ENCODE data around the gene ZNF382. TPM values are rescaled to one million over a fixed set of nuclear protein-coding genes. Genes with fewer than 3 reads are reported as not detected.
"Not testable (repeated sequence)": the region's sequence is repeated elsewhere in the genome, so short reads cannot be mapped to it uniquely, and the experiment has no call there.

The ZNF382 gene
- total RNA-seq: 1 to 10 TPM; 3.0 to 3.9 TPM

- H3K27ac Mint-ChIP-seq: peak within 1 kb of the TSS; percentile 60 to 68
- H3K4me1 Mint-ChIP-seq (ENCODE audit: low read depth in 2 of 2): peaks cover 22 to 27% of the 10 kb centered on the region in 2 donors
- peak within 1 kb of the TSS; percentile 84 for H3K4me3 Mint-ChIP-seq
- H3K36me3 Mint-ChIP-seq: peaks cover 37% of the 10 kb centered on the region
- no peaks in the 10 kb centered on the region for H3K27me3 Mint-ChIP-seq
- DNase-seq (ENCODE audit: low spot score) (peak; percentile 75), ATAC-seq (peak; percentile 88 to 89)
- peaks cover 9% of the 10 kb centered on the region for H3K9me3 Mint-ChIP-seq
These were observed at the start of gene ZNF382 for GRCh38 chr19:36605101-36605876. ZNF382 (plus strand) TSS chr19:36605313; CDS start chr19:36609915, 4,602 bp downstream.

- Mint-ChIP-seq H3K36me3 (peaks cover 68% of the 10 kb centered on the region), H3K4me1 (ENCODE audit: low read depth in 2 of 2) (peaks cover 0 to 14% of the 10 kb centered on the region in 2 donors), H3K27ac (no peak overlapping the region), H3K9me3 (peaks cover 10% of the 10 kb centered on the region), H3K27me3 (no peaks in the 10 kb centered on the region), H3K4me3 (no peak overlapping the region)
- DNase-seq (ENCODE audit: low spot score) (no peak), ATAC-seq (no peak)
These were observed 40.7 kb upstream of the ZNF382 start for GRCh38 chr19:36564391-36564790.

- H3K27me3 Mint-ChIP-seq: no peaks in the 10 kb centered on the region
- ATAC-seq: no peak
- H3K4me1 Mint-ChIP-seq (ENCODE audit: low read depth in 2 of 2): peaks cover 30 to 35% of the 10 kb centered on the region in 2 donors
- peaks cover 63% of the 10 kb centered on the region for H3K36me3 Mint-ChIP-seq
- peak overlapping the region; percentile 100 for H3K4me3 Mint-ChIP-seq
- peaks cover 4% of the 10 kb centered on the region for H3K9me3 Mint-ChIP-seq
- peak overlapping the region; percentile 91 to 99 for H3K27ac Mint-ChIP-seq
- no peak for DNase-seq (ENCODE audit: low spot score)
These were observed 32.5 kb upstream of the ZNF382 start for GRCh38 chr19:36572593-36573019.

- peak; percentile 97 to 98 for ATAC-seq
- Mint-ChIP-seq H3K4me1 (ENCODE audit: low read depth in 2 of 2) (peaks cover 26 to 35% of the 10 kb centered on the region in 2 donors), H3K36me3 (peaks cover 58% of the 10 kb centered on the region)
These were observed 31.9 kb upstream of the ZNF382 start, which contains the start of gene ZNF529 for GRCh38 chr19:36573020-36573894. ZNF529 (minus strand) TSS chr19:36573292; CDS start chr19:36572346, 946 bp downstream.

GRCh38 chr19:36573895-36574720 is 31.0 kb upstream of the ZNF382 start:
- Mint-ChIP-seq H3K27ac (peak overlapping the region; percentile 91 to 99), H3K36me3 (peaks cover 55% of the 10 kb centered on the region), H3K4me3 (peak overlapping the region; percentile 100), H3K9me3 (peaks cover 4% of the 10 kb centered on the region), H3K27me3 (no peaks in the 10 kb centered on the region), H3K4me1 (ENCODE audit: low read depth in 2 of 2) (peaks cover 26 to 35% of the 10 kb centered on the region in 2 donors)
- ATAC-seq: no peak
- no peak for DNase-seq (ENCODE audit: low spot score)

More at GRCh38 chr19:36573020-36573894, 31.9 kb upstream of the ZNF382 start, which contains the start of gene ZNF529:
- Mint-ChIP-seq H3K27ac (peak within 1 kb of the TSS; percentile 91 to 99), H3K9me3 (peaks cover 4% of the 10 kb centered on the region), H3K27me3 (no peaks in the 10 kb centered on the region), H3K4me3 (peak within 1 kb of the TSS; percentile 100)
- DNase-seq (ENCODE audit: low spot score): peak; percentile 90

- no peak for DNase-seq (ENCODE audit: low spot score)
- peak overlapping the region in 1 of 2 donors; percentile 99 for H3K27ac Mint-ChIP-seq
- H3K9me3 Mint-ChIP-seq: peaks cover 4% of the 10 kb centered on the region
- peak overlapping the region; percentile 100 for H3K4me3 Mint-ChIP-seq
- peaks cover 26 to 35% of the 10 kb centered on the region in 2 donors for H3K4me1 Mint-ChIP-seq (ENCODE audit: low read depth in 2 of 2)
- no peak for ATAC-seq
- H3K36me3 Mint-ChIP-seq: peaks cover 56% of the 10 kb centered on the region
- no peaks in the 10 kb centered on the region for H3K27me3 Mint-ChIP-seq
These were observed 30.4 kb upstream of the ZNF382 start for GRCh38 chr19:36574741-36575140.

GRCh38 chr19:36577271-36577996 is 27.7 kb upstream of the ZNF382 start:
- ATAC-seq (no peak), DNase-seq (ENCODE audit: low spot score) (no peak)
- Mint-ChIP-seq H3K27ac (no peak overlapping the region), H3K4me3 (no peak overlapping the region), H3K4me1 (ENCODE audit: low read depth in 2 of 2) (peaks cover 20 to 26% of the 10 kb centered on the region in 2 donors), H3K9me3 (peaks cover 8% of the 10 kb centered on the region), H3K27me3 (no peaks in the 10 kb centered on the region), H3K36me3 (peaks cover 64% of the 10 kb centered on the region)

GRCh38 chr19:36579255-36579654 is 25.9 kb upstream of the ZNF382 start:
- peaks cover 60% of the 10 kb centered on the region for H3K36me3 Mint-ChIP-seq
- H3K27ac Mint-ChIP-seq: no peak overlapping the region
- no peak overlapping the region for H3K4me3 Mint-ChIP-seq
- ATAC-seq: no peak
- H3K9me3 Mint-ChIP-seq: peaks cover 14% of the 10 kb centered on the region
- no peak for DNase-seq (ENCODE audit: low spot score)
- peaks cover 11 to 15% of the 10 kb centered on the region in 2 donors for H3K4me1 Mint-ChIP-seq (ENCODE audit: low read depth in 2 of 2)
- H3K27me3 Mint-ChIP-seq: no peaks in the 10 kb centered on the region

GRCh38 chr19:36602681-36603080 is 2.4 kb upstream of the ZNF382 start:
- H3K4me3 Mint-ChIP-seq; H3K27me3 Mint-ChIP-seq; H3K9me3 Mint-ChIP-seq; ATAC-seq; DNase-seq (ENCODE audit: low spot score); H3K27ac Mint-ChIP-seq: not testable (repeated sequence)
- peaks cover 23% of the 10 kb centered on the region for H3K36me3 Mint-ChIP-seq
- H3K4me1 Mint-ChIP-seq (ENCODE audit: low read depth in 2 of 2): peaks cover 22 to 27% of the 10 kb centered on the region in 2 donors

GRCh38 chr19:36604656-36605100 is 435 bp upstream of the ZNF382 start:
- peak; percentile 91 to 92 for ATAC-seq
- Mint-ChIP-seq H3K4me1 (ENCODE audit: low read depth in 2 of 2) (peaks cover 22 to 27% of the 10 kb centered on the region in 2 donors), H3K9me3 (peaks cover 9% of the 10 kb centered on the region), H3K27ac (peak overlapping the region; percentile 60 to 68), H3K27me3 (no peaks in the 10 kb centered on the region), H3K4me3 (peak overlapping the region; percentile 84), H3K36me3 (peaks cover 37% of the 10 kb centered on the region)
- DNase-seq (ENCODE audit: low spot score): peak; percentile 76

GRCh38 chr19:36605877-36606478 is 865 bp downstream of the ZNF382 start:
- Mint-ChIP-seq H3K9me3 (peaks cover 9% of the 10 kb centered on the region), H3K27me3 (no peaks in the 10 kb centered on the region), H3K4me1 (ENCODE audit: low read depth in 2 of 2) (peaks cover 22 to 27% of the 10 kb centered on the region in 2 donors), H3K36me3 (peaks cover 38% of the 10 kb centered on the region), H3K4me3 (peak overlapping the region; percentile 84), H3K27ac (peak overlapping the region; percentile 60 to 68)
- DNase-seq (ENCODE audit: low spot score): no peak
- ATAC-seq: peak; percentile 67 to 72

- ATAC-seq: no peak
- Mint-ChIP-seq H3K9me3 (peaks cover 23% of the 10 kb centered on the region), H3K36me3 (peaks cover 60% of the 10 kb centered on the region), H3K27ac (no peak overlapping the region), H3K4me1 (ENCODE audit: low read depth in 2 of 2) (no peaks in the 10 kb centered on the region), H3K27me3 (no peaks in the 10 kb centered on the region), H3K4me3 (no peak overlapping the region)
- no peak for DNase-seq (ENCODE audit: low spot score)
These were observed 21.9 kb downstream of the ZNF382 start for GRCh38 chr19:36627057-36627456.
